Nephron progenitor cell (in vitro differentiated cells): ENCODE results near the gene CAPN15.

Experiments used
- DNase-seq: peaks from one replicate; pipeline ENCODE4 v3.0.0; 2021
- H3K27ac Mint-ChIP-seq: 2 replicates; pipeline ENCODE4 v1.8.0; 2021; ENCODE audit warnings: mild to moderate bottlenecking, moderate library complexity, mixed read lengths
- H3K27me3 Mint-ChIP-seq: 2 replicates; pipeline ENCODE4 v1.8.0; 2021; ENCODE audit warnings: mild to moderate bottlenecking, low read depth, mixed read lengths; ENCODE audit not compliant: poor library complexity
- H3K36me3 Mint-ChIP-seq: 2 replicates; pipeline ENCODE4 v1.8.0; 2021; ENCODE audit warnings: low read depth, mixed read lengths
- H3K4me1 Mint-ChIP-seq: 2 replicates; pipeline ENCODE4 v1.8.0; 2021; ENCODE audit warnings: mixed read lengths
- H3K4me3 Mint-ChIP-seq: 2 replicates; pipeline ENCODE4 v1.8.0; 2021; ENCODE audit warnings: mild to moderate bottlenecking, moderate library complexity, mixed read lengths
- H3K9me3 Mint-ChIP-seq: 2 replicates; pipeline ENCODE4 v1.8.0; 2021; ENCODE audit warnings: mild to moderate bottlenecking, moderate library complexity, mixed read lengths
- TF ChIP-seq, protein P1 (sequence below): fragments of 200-600 bp; sonication (generic); IDR thresholded peaks from 2 replicates; pipeline ENCODE4 v1.5.0; 2021; ENCODE audit warnings: antibody characterized with exemption

Gene CAPN15

DNA sequence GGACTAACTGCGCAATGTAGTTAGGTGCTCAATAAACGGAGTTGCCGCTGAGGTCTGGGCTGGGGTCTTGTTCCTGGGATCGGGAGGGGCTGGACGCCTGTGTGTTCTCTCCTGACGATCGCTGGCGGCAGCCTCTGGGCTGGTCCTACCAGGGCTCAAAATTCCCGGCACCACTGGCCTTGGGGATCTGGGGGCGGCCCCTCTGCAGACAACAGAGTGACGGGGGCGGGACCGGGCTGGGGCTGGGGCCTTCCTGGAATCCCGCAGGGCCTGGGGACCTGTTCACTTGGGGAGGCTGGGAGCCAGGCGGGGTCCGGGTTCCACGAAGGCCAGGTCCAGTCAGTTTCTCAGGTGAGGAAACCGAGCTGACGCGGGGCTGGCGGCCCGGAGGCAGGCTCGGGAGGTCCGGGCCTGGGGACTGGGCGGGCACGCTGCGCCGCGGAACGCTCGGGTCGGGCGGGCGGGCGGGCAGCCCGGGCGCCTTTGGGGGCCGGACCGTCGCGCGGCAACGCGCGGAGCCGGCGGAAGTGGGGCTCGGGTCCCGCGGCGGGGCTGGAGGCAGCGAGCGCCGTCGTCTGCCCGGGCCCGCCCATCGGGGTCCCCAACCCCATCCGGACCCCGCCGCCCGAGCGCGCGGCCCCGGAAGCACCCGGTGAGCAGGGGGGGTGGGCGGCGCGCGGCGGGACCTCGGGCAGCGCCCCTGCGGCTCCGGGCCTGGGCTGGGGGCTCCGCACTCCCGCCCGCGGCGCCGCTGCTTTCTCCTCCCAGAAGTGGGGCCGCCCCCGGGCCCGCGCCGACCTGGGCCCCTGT lies 42.1 kb downstream of the CAPN15 start, which contains the start of gene PIGQ:
TSS of gene PIGQ (plus strand) at position 524 of the 810 bp plus-strand sequence. CDS start 4,107 bp downstream, outside the sequence.
- Mint-ChIP-seq H3K4me1 (peaks cover 49% of the 10 kb centered on the region), H3K27ac (peak within 1 kb of the TSS; percentile 98), H3K9me3 (no peaks in the 10 kb centered on the region), H3K4me3 (peak within 1 kb of the TSS; percentile 89), H3K27me3 (peaks cover 4% of the 10 kb centered on the region), H3K36me3 (no peaks in the 10 kb centered on the region)
- TF ChIP-seq, protein P1, sequence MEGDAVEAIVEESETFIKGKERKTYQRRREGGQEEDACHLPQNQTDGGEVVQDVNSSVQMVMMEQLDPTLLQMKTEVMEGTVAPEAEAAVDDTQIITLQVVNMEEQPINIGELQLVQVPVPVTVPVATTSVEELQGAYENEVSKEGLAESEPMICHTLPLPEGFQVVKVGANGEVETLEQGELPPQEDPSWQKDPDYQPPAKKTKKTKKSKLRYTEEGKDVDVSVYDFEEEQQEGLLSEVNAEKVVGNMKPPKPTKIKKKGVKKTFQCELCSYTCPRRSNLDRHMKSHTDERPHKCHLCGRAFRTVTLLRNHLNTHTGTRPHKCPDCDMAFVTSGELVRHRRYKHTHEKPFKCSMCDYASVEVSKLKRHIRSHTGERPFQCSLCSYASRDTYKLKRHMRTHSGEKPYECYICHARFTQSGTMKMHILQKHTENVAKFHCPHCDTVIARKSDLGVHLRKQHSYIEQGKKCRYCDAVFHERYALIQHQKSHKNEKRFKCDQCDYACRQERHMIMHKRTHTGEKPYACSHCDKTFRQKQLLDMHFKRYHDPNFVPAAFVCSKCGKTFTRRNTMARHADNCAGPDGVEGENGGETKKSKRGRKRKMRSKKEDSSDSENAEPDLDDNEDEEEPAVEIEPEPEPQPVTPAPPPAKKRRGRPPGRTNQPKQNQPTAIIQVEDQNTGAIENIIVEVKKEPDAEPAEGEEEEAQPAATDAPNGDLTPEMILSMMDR = no peak
- DNase-seq = peak; percentile 77

DNA sequence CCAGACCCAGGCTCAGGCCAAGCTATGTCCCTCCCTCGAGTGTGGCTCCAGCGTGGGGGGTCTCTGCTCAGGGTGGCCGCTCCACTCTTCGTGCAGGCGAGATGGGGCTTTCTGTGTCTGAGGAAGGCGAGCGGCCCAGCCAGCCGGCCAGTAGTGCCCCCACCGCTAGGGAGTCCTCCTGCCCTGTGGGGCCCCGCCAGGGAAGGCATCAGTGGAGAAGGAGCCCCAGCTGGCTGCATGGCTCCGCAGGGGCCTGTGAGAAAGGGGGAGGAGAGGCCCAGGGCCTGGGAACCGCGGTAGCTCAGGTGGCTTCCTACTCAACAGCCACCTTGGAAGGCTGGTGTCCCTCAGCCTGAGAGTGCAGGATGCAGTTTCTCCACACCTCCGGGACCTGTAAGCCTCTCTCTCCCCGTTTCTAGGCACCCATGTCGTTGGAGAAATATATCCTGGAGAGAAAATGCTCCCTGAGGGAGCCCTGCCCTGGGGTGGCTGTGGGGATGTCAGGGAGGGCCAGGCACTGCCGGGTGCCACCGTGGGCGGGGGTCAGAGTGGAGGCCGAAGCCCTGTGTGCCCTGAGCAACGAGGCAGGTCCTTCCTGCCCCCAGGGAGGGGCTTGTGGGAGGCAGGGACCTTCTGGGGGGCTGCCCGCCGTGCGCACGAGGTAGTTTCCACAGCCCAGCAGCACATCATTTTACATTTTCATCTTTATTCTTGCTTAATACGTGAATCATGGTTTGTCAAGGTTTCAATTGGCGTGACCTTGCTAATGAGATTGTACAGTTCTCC lies 45.5 kb downstream of the CAPN15 start:
- Mint-ChIP-seq H3K4me1 (peaks cover 30% of the 10 kb centered on the region), H3K36me3 (no peaks in the 10 kb centered on the region), H3K4me3 (no peak overlapping the region), H3K9me3 (no peaks in the 10 kb centered on the region), H3K27me3 (peaks cover 4% of the 10 kb centered on the region), H3K27ac (no peak overlapping the region)
- TF ChIP-seq, protein P1 = no peak
- DNase-seq = no peak

GRCh38 chr16:574021-574760 lies 46.7 kb downstream of the CAPN15 start:
- Mint-ChIP-seq H3K4me1 (peaks cover 26% of the 10 kb centered on the region), H3K9me3 (no peaks in the 10 kb centered on the region), H3K36me3 (no peaks in the 10 kb centered on the region), H3K27me3 (peaks cover 4% of the 10 kb centered on the region), H3K27ac (no peak overlapping the region), H3K4me3 (no peak overlapping the region)
- TF ChIP-seq, protein P1 = no peak
- no peak for DNase-seq

GRCh38 chr16:575354-576196 lies 48.1 kb downstream of the CAPN15 start:
- TF ChIP-seq, protein P1 = no peak
- H3K4me1 Mint-ChIP-seq = peaks cover 21% of the 10 kb centered on the region
- H3K27me3 Mint-ChIP-seq = peaks cover under 1% of the 10 kb centered on the region
- DNase-seq = no peak
- H3K27ac Mint-ChIP-seq = no peak overlapping the region
- H3K36me3 Mint-ChIP-seq = no peaks in the 10 kb centered on the region
- H3K9me3 Mint-ChIP-seq = no peaks in the 10 kb centered on the region
- H3K4me3 Mint-ChIP-seq = no peak overlapping the region

DNA sequence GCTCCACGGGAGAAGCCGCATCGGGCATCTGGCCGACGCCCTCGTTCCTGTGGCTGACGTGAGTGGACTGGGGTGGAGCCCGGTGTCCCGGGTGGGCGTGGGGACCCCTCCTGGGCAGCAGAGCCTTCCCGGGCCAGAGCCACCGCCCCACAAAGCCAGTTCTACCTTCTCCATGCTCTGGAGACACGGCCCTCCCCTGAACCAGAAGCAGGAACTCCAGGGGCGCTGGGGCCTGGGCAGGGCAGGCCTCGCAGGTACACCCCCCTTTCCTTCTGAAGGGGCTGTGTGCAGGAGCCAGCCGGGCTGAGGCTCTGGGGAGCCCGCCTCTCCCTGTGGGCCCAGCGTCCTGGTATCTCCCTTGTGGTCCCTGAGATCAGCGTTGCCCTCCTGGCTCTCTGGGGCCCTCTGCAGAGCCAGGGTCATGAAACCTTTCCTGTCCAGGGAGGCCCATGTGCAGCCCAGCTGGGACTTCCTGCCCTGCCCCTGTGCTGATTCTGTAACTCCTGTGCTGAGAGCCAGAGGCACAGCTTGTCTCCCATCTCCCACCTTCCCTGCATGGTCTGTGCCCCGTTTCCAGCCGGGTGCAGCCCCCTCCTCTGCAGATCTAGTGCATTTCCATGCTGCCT lies 48.8 kb downstream of the CAPN15 start:
- TF ChIP-seq, protein P1 = no peak
- DNase-seq = no peak
- no peaks in the 10 kb centered on the region for H3K36me3 Mint-ChIP-seq
- no peak overlapping the region for H3K4me3 Mint-ChIP-seq
- H3K9me3 Mint-ChIP-seq = no peaks in the 10 kb centered on the region
- H3K4me1 Mint-ChIP-seq = peaks cover 14% of the 10 kb centered on the region
- H3K27ac Mint-ChIP-seq = no peak overlapping the region
- no peaks in the 10 kb centered on the region for H3K27me3 Mint-ChIP-seq
